ENCODE results near the gene MAPKAPK5.

DNA sequence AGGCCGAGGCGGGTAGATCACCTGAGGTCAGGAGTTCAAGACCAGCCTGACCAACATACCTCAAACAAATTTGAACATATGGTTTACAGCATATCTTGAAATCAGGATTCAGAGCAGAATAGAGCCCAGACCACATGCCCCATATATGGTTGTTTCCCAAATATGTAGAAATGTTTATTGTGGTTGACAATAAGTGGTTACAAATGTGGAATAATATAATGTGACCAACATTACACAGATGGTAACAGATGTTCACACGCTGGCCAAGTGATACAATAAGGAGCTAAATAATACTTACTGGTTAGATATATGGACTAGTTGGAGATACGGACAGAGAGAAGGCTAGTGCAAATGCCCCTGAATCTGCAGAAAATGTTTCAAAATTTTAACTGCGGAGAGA, 85.3 kb downstream of the MAPKAPK5 start:
- TF ChIP-seq POLR2A (IDR thresholded peaks at IDR 0.05; ENCODE audit: low read length) (no peak), GATA1 (IDR thresholded peaks at IDR 0.05; ENCODE audit: low read depth, low read length) (no peak)
